Progenitor cell of endocrine pancreas (in vitro differentiated cells): ENCODE results near the gene TRIM2. TPM values are rescaled to one million over a fixed set of nuclear protein-coding genes. Genes with fewer than 3 reads are reported as not detected.

Source experiments
- DNase-seq: peaks from one replicate; pipeline ENCODE4 v3.0.0; 2021; ENCODE audit warnings: low spot score; ENCODE audit not compliant: unreplicated experiment
- H3K27ac Mint-ChIP-seq: 2 replicates; pipeline ENCODE4 v1.8.0; 2021; ENCODE audit warnings: mild to moderate bottlenecking, moderate library complexity, mixed read lengths
- H3K27me3 Mint-ChIP-seq: 2 replicates; pipeline ENCODE4 v1.8.0; 2021; ENCODE audit warnings: mixed read lengths
- H3K36me3 Mint-ChIP-seq: 2 replicates; pipeline ENCODE4 v1.8.0; 2022; ENCODE audit warnings: mixed read lengths; ENCODE audit not compliant: insufficient read depth
- H3K4me1 Mint-ChIP-seq: 2 replicates; pipeline ENCODE4 v1.8.0; 2021; ENCODE audit warnings: low read depth, mixed read lengths
- H3K4me3 Mint-ChIP-seq: 2 replicates; pipeline ENCODE4 v1.8.0; 2021; ENCODE audit warnings: low read depth, mild to moderate bottlenecking, moderate library complexity, mixed read lengths
- H3K9me3 Mint-ChIP-seq: 2 replicates; pipeline ENCODE4 v1.8.0; 2021; ENCODE audit warnings: low read depth, mixed read lengths
- total RNA-seq: library from RNA; stranded (reverse); gene quantifications from 2 replicates; pipeline ENCODE4 v1.2.1, GENCODE V29; 2021
- TF ChIP-seq, protein P1 (sequence below): fragments of 200-600 bp; sonication (generic); IDR thresholded peaks from one replicate; pipeline ENCODE4 v1.5.0; 2021; ENCODE audit warnings: antibody characterized with exemption, mild to moderate bottlenecking; ENCODE audit not compliant: unreplicated experiment

TRIM2 gene
- total RNA-seq, 1 donor from 2014 or later = 59.6 TPM

DNA sequence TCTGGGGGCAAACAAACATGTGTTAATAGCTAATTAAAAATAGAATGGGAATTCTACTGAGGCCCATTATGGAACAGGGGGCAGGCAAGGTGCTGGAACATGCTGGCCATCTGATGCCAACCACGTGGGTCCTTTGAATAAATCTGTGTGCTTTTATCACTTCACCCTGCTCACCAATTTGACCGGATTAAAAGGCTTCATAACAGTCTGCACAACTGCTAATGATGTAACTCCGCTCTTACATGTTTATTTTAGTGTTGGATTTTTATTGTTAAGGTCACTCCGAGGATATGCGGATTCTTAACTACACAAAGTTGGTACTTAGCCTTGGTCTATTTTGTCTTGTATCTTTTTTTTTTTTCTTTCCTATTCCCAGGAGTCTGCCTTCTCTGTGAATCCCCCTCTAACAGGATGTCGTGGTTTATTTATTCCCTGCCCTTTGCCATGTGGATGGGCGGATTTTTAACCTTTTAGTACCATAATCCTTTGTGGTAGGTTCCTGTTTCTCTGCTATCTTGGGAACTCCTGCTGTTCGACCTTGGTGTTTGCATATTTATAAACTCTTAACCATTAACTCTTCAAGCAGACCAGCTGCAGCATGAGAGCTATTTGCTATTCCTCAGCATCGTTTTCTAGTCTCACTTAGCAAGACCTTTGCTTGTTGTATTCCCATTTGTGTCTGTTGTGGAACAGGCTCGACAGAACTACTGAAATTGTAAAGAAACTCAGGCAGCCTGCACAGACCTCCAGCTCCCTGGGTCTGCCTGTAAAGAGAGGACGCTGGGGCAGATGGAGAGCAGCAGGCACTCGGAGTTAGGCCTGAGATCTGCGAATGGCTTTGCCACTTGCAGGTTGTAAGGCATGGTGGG is 38.0 kb downstream of the TRIM2 start:
- no peak for DNase-seq
- no peaks in the 10 kb centered on the region for H3K27me3 Mint-ChIP-seq
- H3K36me3 Mint-ChIP-seq = peaks cover 17% of the 10 kb centered on the region
- peaks cover 39% of the 10 kb centered on the region for H3K4me1 Mint-ChIP-seq
- H3K4me3 Mint-ChIP-seq = no peak overlapping the region
- no peaks in the 10 kb centered on the region for H3K9me3 Mint-ChIP-seq
- peak overlapping the region; percentile 60 for H3K27ac Mint-ChIP-seq
- TF ChIP-seq, protein P1, sequence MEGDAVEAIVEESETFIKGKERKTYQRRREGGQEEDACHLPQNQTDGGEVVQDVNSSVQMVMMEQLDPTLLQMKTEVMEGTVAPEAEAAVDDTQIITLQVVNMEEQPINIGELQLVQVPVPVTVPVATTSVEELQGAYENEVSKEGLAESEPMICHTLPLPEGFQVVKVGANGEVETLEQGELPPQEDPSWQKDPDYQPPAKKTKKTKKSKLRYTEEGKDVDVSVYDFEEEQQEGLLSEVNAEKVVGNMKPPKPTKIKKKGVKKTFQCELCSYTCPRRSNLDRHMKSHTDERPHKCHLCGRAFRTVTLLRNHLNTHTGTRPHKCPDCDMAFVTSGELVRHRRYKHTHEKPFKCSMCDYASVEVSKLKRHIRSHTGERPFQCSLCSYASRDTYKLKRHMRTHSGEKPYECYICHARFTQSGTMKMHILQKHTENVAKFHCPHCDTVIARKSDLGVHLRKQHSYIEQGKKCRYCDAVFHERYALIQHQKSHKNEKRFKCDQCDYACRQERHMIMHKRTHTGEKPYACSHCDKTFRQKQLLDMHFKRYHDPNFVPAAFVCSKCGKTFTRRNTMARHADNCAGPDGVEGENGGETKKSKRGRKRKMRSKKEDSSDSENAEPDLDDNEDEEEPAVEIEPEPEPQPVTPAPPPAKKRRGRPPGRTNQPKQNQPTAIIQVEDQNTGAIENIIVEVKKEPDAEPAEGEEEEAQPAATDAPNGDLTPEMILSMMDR = no peak

DNA sequence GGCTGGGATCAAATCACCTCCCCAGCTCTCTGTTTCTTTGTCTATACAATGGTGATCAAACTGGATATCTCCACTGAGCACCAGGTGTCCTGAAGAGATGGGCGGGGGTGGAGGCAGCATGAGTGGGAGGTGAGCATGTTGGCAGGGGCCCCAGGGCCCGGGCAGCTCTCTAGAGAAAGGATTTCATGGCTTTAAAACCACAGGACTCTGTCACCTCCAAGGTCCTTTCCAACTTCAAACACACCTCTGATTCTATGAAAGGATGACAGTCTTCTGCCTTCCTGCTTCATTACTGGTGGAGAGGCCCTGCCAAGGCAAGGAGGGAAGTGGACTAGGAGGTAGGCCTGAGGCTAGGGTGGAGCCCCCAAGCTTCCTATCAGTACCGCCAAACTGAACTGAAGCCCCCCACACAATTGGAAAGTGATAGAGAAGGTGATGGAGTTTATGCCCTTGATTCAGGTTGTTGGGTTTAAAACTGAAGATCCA is 38.6 kb downstream of the TRIM2 start:
- TF ChIP-seq, protein P1 = no peak
- Mint-ChIP-seq H3K9me3 (no peaks in the 10 kb centered on the region), H3K27me3 (no peaks in the 10 kb centered on the region), H3K4me1 (peaks cover 39% of the 10 kb centered on the region), H3K36me3 (peaks cover 17% of the 10 kb centered on the region), H3K4me3 (no peak overlapping the region), H3K27ac (peak overlapping the region; percentile 60)
- no peak for DNase-seq

DNA sequence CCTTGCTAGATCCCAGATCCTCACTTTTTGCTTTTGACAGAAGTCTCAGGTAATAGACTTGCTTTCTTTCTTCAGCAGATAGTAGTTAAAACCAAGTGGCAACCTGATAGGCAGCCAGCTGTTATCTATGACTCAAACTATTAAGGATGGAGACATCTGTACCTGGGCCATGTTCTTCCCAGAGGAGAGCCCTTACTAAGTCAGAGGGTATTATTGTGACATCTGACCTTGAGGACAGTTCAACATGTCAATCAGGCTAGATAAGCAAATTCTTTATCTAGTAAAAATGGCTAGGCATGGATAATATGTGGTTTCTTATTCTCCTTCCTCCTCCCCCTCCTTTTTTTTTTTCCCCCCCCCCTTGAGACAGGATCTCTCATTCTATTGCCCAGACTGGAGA is 39.2 kb downstream of the TRIM2 start:
- TF ChIP-seq, protein P1 = no peak
- H3K4me1 Mint-ChIP-seq = peaks cover 42% of the 10 kb centered on the region
- no peak for DNase-seq
- no peaks in the 10 kb centered on the region for H3K27me3 Mint-ChIP-seq
- H3K27ac Mint-ChIP-seq = no peak overlapping the region
- no peaks in the 10 kb centered on the region for H3K9me3 Mint-ChIP-seq
- H3K36me3 Mint-ChIP-seq = peaks cover 12% of the 10 kb centered on the region
- no peak overlapping the region for H3K4me3 Mint-ChIP-seq

DNA sequence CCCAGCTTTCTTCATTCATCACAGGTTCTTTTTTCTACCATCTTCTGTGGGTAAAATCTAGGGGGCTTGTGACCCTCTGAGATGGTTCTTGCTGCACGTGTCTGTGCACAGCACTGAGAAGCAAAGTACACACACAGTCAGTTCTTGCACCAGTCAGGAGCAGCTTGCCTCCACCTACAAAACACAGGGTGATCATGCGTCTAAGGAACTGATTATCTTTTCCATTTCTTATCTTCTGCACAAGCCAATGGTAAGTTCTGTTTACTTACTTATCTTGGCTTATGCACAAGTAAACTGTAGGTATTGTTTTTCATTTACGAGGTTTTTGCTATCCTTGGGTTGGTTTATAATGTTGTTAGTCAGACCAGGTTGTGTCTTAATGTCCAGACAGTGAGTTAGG is 40.7 kb downstream of the TRIM2 start:
- TF ChIP-seq, protein P1 = no peak
- H3K9me3 Mint-ChIP-seq = no peaks in the 10 kb centered on the region
- DNase-seq = no peak
- no peaks in the 10 kb centered on the region for H3K27me3 Mint-ChIP-seq
- peaks cover 50% of the 10 kb centered on the region for H3K4me1 Mint-ChIP-seq
- peak overlapping the region; percentile 70 for H3K27ac Mint-ChIP-seq
- peak overlapping the region; percentile 4 for H3K4me3 Mint-ChIP-seq
- H3K36me3 Mint-ChIP-seq = peaks cover 8% of the 10 kb centered on the region

DNA sequence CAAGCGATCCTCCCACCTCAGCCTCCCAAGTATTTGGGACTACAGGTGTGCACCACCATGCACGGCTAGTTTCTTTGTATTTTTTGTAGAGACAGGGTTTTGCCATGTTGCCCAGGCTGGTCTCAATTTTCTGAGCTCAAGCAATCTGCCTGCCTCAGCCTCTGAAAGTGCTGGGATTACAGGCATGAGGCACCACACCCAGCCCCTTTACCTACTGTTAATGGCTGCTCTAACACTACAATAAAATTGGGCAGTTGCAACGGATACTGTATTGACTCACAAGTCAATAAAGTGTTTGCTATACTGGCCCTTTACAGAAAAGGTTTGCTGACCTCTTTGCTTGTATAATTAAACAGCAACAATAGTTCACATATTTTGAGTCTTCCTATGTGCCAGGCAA is 41.5 kb downstream of the TRIM2 start:
- TF ChIP-seq, protein P1 = no peak
- Mint-ChIP-seq H3K27ac (peak overlapping the region; percentile 62), H3K4me3 (no peak overlapping the region), H3K4me1 (peaks cover 57% of the 10 kb centered on the region), H3K9me3 (no peaks in the 10 kb centered on the region), H3K36me3 (peaks cover 8% of the 10 kb centered on the region), H3K27me3 (no peaks in the 10 kb centered on the region)
- no peak for DNase-seq
